ENCODE data around the gene C1QTNF1.

Gene C1QTNF1

GRCh38 chr17:79005063-79005861 is 18.7 kb upstream of the C1QTNF1 start:
- in situ Hi-C loops (cut with HindIII; ENCODE audit: low sequenced_read_pairs), result no loop called here

GRCh38 chr17:79006046-79006445 is 17.9 kb upstream of the C1QTNF1 start:
- in situ Hi-C loops (cut with HindIII; ENCODE audit: low sequenced_read_pairs), result no loop called here

GRCh38 chr17:79006794-79007503 is 17.0 kb upstream of the C1QTNF1 start:
- in situ Hi-C loops (cut with HindIII; ENCODE audit: low sequenced_read_pairs), result no loop called here

- in situ Hi-C loops (cut with HindIII; ENCODE audit: low sequenced_read_pairs), result no loop called here
Measured at GRCh38 chr17:79007504-79008381, 16.2 kb upstream of the C1QTNF1 start.

- in situ Hi-C loops (cut with HindIII; ENCODE audit: low sequenced_read_pairs), result no loop called here
Measured at GRCh38 chr17:79008666-79009387, 15.1 kb upstream of the C1QTNF1 start.

GRCh38 chr17:79009397-79010303 is 14.3 kb upstream of the C1QTNF1 start, which contains the start of gene CANT1:
Gene CANT1, minus strand, starts transcription at chr17:79009764. Its CDS starts 12,142 bp downstream, at chr17:78997622.
- in situ Hi-C loops (cut with HindIII; ENCODE audit: low sequenced_read_pairs), result no loop called here

- in situ Hi-C loops (cut with HindIII; ENCODE audit: low sequenced_read_pairs), result no loop called here
Measured at GRCh38 chr17:79010304-79010646, 13.7 kb upstream of the C1QTNF1 start.

- in situ Hi-C loops (cut with HindIII; ENCODE audit: low sequenced_read_pairs), result no loop called here
Measured at GRCh38 chr17:79011451-79012147, 12.4 kb upstream of the C1QTNF1 start.

GRCh38 chr17:79012563-79013134 is 11.3 kb upstream of the C1QTNF1 start:
- in situ Hi-C loops (cut with HindIII; ENCODE audit: low sequenced_read_pairs), result no loop called here

- in situ Hi-C loops (cut with HindIII; ENCODE audit: low sequenced_read_pairs), result no loop called here
Measured at GRCh38 chr17:79014158-79014758, 9.7 kb upstream of the C1QTNF1 start.

- in situ Hi-C loops (cut with HindIII; ENCODE audit: low sequenced_read_pairs), result no loop called here
Measured at GRCh38 chr17:79017546-79018369, 6.2 kb upstream of the C1QTNF1 start.

- in situ Hi-C loops (cut with HindIII; ENCODE audit: low sequenced_read_pairs), result no loop called here
Measured at GRCh38 chr17:79018370-79018695, 5.6 kb upstream of the C1QTNF1 start.

GRCh38 chr17:79019261-79019631 is 4.7 kb upstream of the C1QTNF1 start:
- in situ Hi-C loops (cut with HindIII; ENCODE audit: low sequenced_read_pairs), result no loop called here

GRCh38 chr17:79019632-79020584 is 4.1 kb upstream of the C1QTNF1 start:
- in situ Hi-C loops (cut with HindIII; ENCODE audit: low sequenced_read_pairs), result loop anchor here (10.0 kb wide), 1 partner anchor 855 kb away; no protein-coding TSS in a partner anchor

- in situ Hi-C loops (cut with HindIII; ENCODE audit: low sequenced_read_pairs), result loop anchor here (10.0 kb wide), 1 partner anchor 854 kb away; no protein-coding TSS in a partner anchor
Measured at GRCh38 chr17:79020631-79021301, 3.2 kb upstream of the C1QTNF1 start.

- in situ Hi-C loops (cut with HindIII; ENCODE audit: low sequenced_read_pairs), result loop anchor here (10.0 kb wide), 1 partner anchor 853 kb away; no protein-coding TSS in a partner anchor
Measured at GRCh38 chr17:79021929-79022328, 2.0 kb upstream of the C1QTNF1 start.

All from endothelial cell of hepatic sinusoid (primary cell).